ENCODE measurements around the gene FKBP5.

DNA sequence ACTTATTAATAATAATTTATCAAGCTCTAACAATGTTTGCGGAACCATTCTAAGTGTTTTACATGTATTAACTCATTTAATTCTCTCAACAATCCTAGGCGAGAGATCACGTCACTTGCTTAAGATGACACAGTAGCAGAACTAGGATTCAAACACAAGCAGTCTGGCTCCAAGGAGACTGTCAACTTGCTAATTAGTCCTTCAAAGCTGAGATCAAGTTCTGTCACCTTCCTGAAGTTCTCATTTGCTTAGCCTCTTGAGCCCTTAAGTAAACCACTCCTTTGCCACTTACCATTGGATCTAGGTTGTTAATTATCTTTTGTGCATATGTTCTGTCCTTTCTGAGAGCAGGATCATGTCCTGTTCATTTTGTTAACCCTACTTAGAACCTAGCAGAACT lies 14.1 kb downstream of the FKBP5 start:
- TF ChIP-seq, protein P1, sequence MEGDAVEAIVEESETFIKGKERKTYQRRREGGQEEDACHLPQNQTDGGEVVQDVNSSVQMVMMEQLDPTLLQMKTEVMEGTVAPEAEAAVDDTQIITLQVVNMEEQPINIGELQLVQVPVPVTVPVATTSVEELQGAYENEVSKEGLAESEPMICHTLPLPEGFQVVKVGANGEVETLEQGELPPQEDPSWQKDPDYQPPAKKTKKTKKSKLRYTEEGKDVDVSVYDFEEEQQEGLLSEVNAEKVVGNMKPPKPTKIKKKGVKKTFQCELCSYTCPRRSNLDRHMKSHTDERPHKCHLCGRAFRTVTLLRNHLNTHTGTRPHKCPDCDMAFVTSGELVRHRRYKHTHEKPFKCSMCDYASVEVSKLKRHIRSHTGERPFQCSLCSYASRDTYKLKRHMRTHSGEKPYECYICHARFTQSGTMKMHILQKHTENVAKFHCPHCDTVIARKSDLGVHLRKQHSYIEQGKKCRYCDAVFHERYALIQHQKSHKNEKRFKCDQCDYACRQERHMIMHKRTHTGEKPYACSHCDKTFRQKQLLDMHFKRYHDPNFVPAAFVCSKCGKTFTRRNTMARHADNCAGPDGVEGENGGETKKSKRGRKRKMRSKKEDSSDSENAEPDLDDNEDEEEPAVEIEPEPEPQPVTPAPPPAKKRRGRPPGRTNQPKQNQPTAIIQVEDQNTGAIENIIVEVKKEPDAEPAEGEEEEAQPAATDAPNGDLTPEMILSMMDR (IDR thresholded peaks at IDR 0.05): no peak
- no peak for TF ChIP-seq SREBF2 (IDR thresholded peaks at IDR 0.05)
